OCI-LY7 (cell line): ENCODE results near the gene PEX10. TPM values are rescaled to one million over a fixed set of nuclear protein-coding genes. Genes with fewer than 3 reads are reported as not detected.
A peak's percentile ranks its signal among the peaks of the same experiment; 100 is the strongest.

Experiments used
- BruUV-seq: library from RNA; stranded (reverse); fragments of 400-500 nt; replicated peaks from 2 replicates; lab custom pipeline; 2021; lab: Mats Ljungman, UMichigan
- CTCF ChIA-PET: fragments of 300-600 bp; sonication (Branson Sonifier 250); formaldehyde crosslinking; loops from one replicate; lab custom pipeline; 2022; ENCODE audit warnings: antibody characterized with exemption; ENCODE audit not compliant: unreplicated experiment; lab: Charles Lee
- POLR2A ChIA-PET: fragments of 300-600 bp; sonication (Branson Sonifier 250); formaldehyde crosslinking; loops from one replicate; lab custom pipeline; 2022; ENCODE audit warnings: antibody characterized with exemption; lab: Charles Lee
- DNase-seq: peaks from one replicate; pipeline ENCODE4 v3.0.0-alpha.2; 2015; ENCODE audit warnings: low spot score
- H2AFZ ChIP-seq: fragments of 200-600 bp; sonication (generic), shearing (Covaris generic); 2 replicates; pipeline ENCODE4 v1.6.1; 2014; ENCODE audit warnings: mild to moderate bottlenecking, antibody characterized with exemption, low read length, moderate library complexity
- H3K27ac ChIP-seq: fragments of 200-600 bp; sonication (generic); 2 replicates; pipeline ENCODE4 v1.5.1; 2014; ENCODE audit warnings: mixed run types, low read depth, mild to moderate bottlenecking, moderate library complexity, low read length, inconsistent platforms; ENCODE audit not compliant: poor library complexity, severe bottlenecking
- H3K36me3 ChIP-seq: fragments of 200-600 bp; sonication (generic); 2 replicates; pipeline ENCODE4 v1.6.1; 2014; ENCODE audit warnings: mild to moderate bottlenecking, antibody characterized with exemption, low read length, moderate library complexity, mixed read lengths; ENCODE audit not compliant: insufficient read depth
- H3K4me1 ChIP-seq: fragments of 200-600 bp; sonication (generic); 2 replicates; pipeline ENCODE4 v1.5.1; 2014; ENCODE audit warnings: mild to moderate bottlenecking, low read length; ENCODE audit not compliant: insufficient read depth, poor library complexity, severe bottlenecking
- H3K4me2 ChIP-seq: fragments of 200-600 bp; sonication (generic); 2 replicates; pipeline ENCODE4 v1.6.1; 2014; ENCODE audit warnings: mild to moderate bottlenecking, low read length
- H3K4me3 ChIP-seq: fragments of 200-600 bp; sonication (generic); 2 replicates; pipeline ENCODE4 v1.5.1; 2014; ENCODE audit warnings: mild to moderate bottlenecking, low read depth, low read length; ENCODE audit not compliant: poor library complexity, severe bottlenecking
- H3K79me2 ChIP-seq: fragments of 200-600 bp; sonication (generic); 2 replicates; pipeline ENCODE4 v1.6.1; 2016; ENCODE audit warnings: low read depth, mild to moderate bottlenecking, low read length, moderate library complexity, mixed read lengths; ENCODE audit not compliant: insufficient read depth
- H3K9me2 ChIP-seq: fragments of 200-600 bp; sonication (generic); 2 replicates; pipeline ENCODE4 v1.6.1; 2016; ENCODE audit warnings: mild to moderate bottlenecking, low read length, mixed read lengths; ENCODE audit not compliant: insufficient read depth
- H3K9me3 ChIP-seq: fragments of 200-600 bp; sonication (generic); 2 replicates; pipeline ENCODE4 v1.6.1; 2014; ENCODE audit warnings: mild to moderate bottlenecking, mixed run types, low read length, mixed read lengths
- H4K20me1 ChIP-seq: fragments of 200-600 bp; sonication (generic); 2 replicates; pipeline ENCODE4 v1.6.1; 2014; ENCODE audit warnings: mild to moderate bottlenecking, antibody characterized with exemption, low read length, moderate library complexity, mixed read lengths; ENCODE audit not compliant: insufficient read depth
- EZH2phosphoT487 ChIP-seq: fragments of 200-600 bp; sonication (generic); IDR thresholded peaks from 2 replicates; pipeline ENCODE4 v1.6.1; 2018; ENCODE audit warnings: low read depth, borderline replicate concordance, mild to moderate bottlenecking, mixed run types, antibody characterized with exemption, low read length, moderate library complexity, mixed read lengths
- intact Hi-C: fragments of 100-400 bp; cut with micrococcal nuclease; formaldehyde crosslinking; loops from one replicate; pipeline ENCODE4 v1.10.0; 2022; ENCODE audit not compliant: unreplicated experiment
- total RNA-seq, 2 experiments: library from RNA; depleted of rRNA in 1 of 2; stranded (reverse); fragments of >200 nt in 1 of 2; shearing (Covaris generic) in 1 of 2; gene quantifications; 2 replicates each; pipeline ENCODE4 v1.2.3, GENCODE V29; 2014 to 2022
- TF ChIP-seq, protein P1 (sequence below): fragments of 200-600 bp; sonication (generic); conservative IDR thresholded peaks from 2 replicates; pipeline ENCODE4 v1.5.1; 2014; ENCODE audit warnings: mild to moderate bottlenecking, antibody characterized with exemption, low read length, moderate library complexity, mixed read lengths

The PEX10 gene
- total RNA-seq, 2 experiments from 2014 or later, result 23.3 to 24.5 TPM

DNA sequence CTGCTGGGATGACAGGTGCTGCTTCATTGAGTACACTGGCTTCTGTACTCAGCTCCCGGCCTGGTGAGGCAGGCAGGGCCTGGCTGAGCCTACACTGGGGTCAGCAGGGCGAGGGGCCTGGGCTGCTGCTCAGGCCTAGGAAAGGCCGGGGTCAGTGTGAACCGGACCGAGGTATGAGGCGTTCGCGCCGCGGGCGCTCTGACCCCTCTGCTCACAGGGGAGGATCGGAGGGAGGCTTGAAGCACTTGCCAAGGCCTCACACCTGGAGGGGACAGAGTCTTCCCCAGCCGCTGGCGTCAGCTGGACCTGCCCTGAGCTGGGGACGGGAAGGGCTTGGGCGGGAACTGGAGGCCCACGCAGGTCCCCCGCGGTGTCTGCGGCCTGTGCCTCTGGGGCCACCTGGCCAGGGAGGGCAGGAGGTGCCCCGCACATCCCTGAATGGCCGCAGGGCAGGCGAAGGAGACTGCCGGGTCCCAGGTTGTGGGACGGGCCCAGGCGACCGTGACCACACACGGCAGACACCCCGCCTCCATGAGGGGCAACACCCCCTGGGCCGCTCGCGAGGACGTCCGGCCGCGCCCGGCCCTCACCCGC, 466 bp downstream of the PEX10 start:
- intact Hi-C loops, result loop anchor here (1.0 kb wide), 1 partner anchor 21 kb away; the partner anchor contains the start of genes MORN1 and RER1
- peak; percentile 21 for DNase-seq
- peak overlapping the region; percentile 98 for H3K4me3 ChIP-seq
- TF ChIP-seq, protein P1, sequence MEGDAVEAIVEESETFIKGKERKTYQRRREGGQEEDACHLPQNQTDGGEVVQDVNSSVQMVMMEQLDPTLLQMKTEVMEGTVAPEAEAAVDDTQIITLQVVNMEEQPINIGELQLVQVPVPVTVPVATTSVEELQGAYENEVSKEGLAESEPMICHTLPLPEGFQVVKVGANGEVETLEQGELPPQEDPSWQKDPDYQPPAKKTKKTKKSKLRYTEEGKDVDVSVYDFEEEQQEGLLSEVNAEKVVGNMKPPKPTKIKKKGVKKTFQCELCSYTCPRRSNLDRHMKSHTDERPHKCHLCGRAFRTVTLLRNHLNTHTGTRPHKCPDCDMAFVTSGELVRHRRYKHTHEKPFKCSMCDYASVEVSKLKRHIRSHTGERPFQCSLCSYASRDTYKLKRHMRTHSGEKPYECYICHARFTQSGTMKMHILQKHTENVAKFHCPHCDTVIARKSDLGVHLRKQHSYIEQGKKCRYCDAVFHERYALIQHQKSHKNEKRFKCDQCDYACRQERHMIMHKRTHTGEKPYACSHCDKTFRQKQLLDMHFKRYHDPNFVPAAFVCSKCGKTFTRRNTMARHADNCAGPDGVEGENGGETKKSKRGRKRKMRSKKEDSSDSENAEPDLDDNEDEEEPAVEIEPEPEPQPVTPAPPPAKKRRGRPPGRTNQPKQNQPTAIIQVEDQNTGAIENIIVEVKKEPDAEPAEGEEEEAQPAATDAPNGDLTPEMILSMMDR, result no peak
- TF ChIP-seq EZH2phosphoT487, result no peak
- H2AFZ ChIP-seq, result peak overlapping the region; percentile 80
- H3K36me3 ChIP-seq, result peaks cover 9% of the 10 kb centered on the region; the same call in 1 of the 2 replicates
- H3K9me3 ChIP-seq, result no peaks in the 10 kb centered on the region
- H3K9me2 ChIP-seq, result no peaks in the 10 kb centered on the region
- no peaks in the 10 kb centered on the region for H4K20me1 ChIP-seq
- peak overlapping the region; percentile 99 for H3K4me2 ChIP-seq
- POLR2A ChIA-PET, result no interaction called here
- CTCF ChIA-PET, result interaction anchor here (0.6 kb wide), 1 partner anchor 83 kb away, joined by 3 read pairs; no protein-coding TSS in a partner anchor
- BruUV-seq, result no TSS peak
- H3K4me1 ChIP-seq, result peaks cover 48% of the 10 kb centered on the region
- no peaks in the 10 kb centered on the region for H3K79me2 ChIP-seq
- H3K27ac ChIP-seq, result peak overlapping the region; percentile 19

DNA sequence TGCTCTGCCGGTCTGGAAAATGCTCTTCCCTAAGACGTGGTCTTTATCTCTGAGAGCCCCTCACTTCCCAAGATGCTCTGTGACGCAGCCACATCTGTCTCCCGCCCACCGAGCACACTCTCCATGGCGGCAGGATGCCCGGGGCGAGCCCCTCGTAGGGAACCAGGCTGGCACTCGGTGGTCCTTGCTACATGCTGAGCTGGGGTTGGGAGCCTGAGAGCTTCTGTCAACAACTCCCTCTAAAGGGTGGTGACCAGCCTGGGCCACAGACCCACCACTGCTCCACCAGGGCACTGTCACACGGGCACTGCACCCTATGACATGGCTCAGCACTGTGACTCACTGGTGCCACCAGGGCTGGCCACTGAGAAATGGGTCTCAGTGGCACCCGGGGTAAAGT, 2.6 kb downstream of the PEX10 start:
- Histone ChIP-seq H3K4me1 (peaks cover 26% of the 10 kb centered on the region), H3K4me2 (no peak overlapping the region), H3K9me2 (no peaks in the 10 kb centered on the region), H2AFZ (no peak overlapping the region), H3K79me2 (no peaks in the 10 kb centered on the region), H3K27ac (no peak overlapping the region), H3K36me3 (peaks cover 31% of the 10 kb centered on the region), H3K4me3 (no peak overlapping the region), H4K20me1 (no peaks in the 10 kb centered on the region), H3K9me3 (no peaks in the 10 kb centered on the region)
- TF ChIP-seq EZH2phosphoT487, result no peak
- TF ChIP-seq, protein P1, result no peak
- DNase-seq, result no peak
- ChIA-PET POLR2A (no interaction called here), CTCF (no interaction called here)
- no TSS peak for BruUV-seq
- intact Hi-C loops, result no loop called here

DNA sequence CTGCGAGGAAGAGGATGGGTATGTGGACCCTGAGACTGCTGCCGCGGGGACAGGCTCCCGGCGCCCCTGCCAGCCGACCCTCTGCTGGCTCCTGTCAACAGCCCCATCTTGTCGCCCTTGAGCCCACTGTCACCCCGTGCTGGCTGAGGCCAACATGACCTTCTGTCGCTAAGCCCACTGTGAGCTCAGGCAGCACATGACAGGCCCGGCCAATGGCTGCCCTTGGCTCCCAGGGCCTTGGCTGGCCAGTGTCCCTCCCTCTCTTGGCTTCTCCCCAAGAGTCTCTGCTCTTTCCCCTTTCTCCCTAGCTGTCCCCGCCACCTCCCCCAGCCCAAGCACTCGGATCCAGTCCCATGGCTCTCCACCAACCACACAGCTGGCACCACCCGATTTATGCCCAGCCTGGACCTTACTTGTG, 3.5 kb downstream of the PEX10 start:
- TF ChIP-seq, protein P1, result no peak
- no peak for TF ChIP-seq EZH2phosphoT487
- peaks cover 40% of the 10 kb centered on the region for H3K36me3 ChIP-seq
- intact Hi-C loops, result no loop called here
- peaks cover 17% of the 10 kb centered on the region for H3K4me1 ChIP-seq
- no peak for DNase-seq
- BruUV-seq, result no TSS peak
- H3K27ac ChIP-seq, result no peak overlapping the region
- H3K9me3 ChIP-seq, result no peaks in the 10 kb centered on the region
- H4K20me1 ChIP-seq, result no peaks in the 10 kb centered on the region
- ChIA-PET CTCF (no interaction called here), POLR2A (no interaction called here)
- no peak overlapping the region for H3K4me2 ChIP-seq
- no peaks in the 10 kb centered on the region for H3K9me2 ChIP-seq
- no peaks in the 10 kb centered on the region for H3K79me2 ChIP-seq
- H3K4me3 ChIP-seq, result no peak overlapping the region
- no peak overlapping the region for H2AFZ ChIP-seq
